Endodermal cell (in vitro differentiated cells): ENCODE data around the gene ZNF423. TPM values are rescaled to one million over a fixed set of nuclear protein-coding genes. Genes with fewer than 3 reads are reported as not detected.

Source experiments
- DNase-seq: peaks from one replicate; pipeline ENCODE4 v3.0.0-alpha.2; 2017
- H3K27ac ChIP-seq: 2 replicates; pipeline ENCODE4 v1.5.1; 2013; ENCODE audit warnings: mild to moderate bottlenecking, low read depth, low read length, moderate library complexity
- H3K27me3 ChIP-seq: 2 replicates; pipeline ENCODE4 v1.6.1; 2013; ENCODE audit warnings: mild to moderate bottlenecking, low read length, moderate library complexity; ENCODE audit not compliant: insufficient read depth, control insufficient read depth, poor library complexity, severe bottlenecking
- H3K36me3 ChIP-seq: 2 replicates; pipeline ENCODE4 v1.7.0; 2013; ENCODE audit warnings: mild to moderate bottlenecking, low read length, moderate library complexity; ENCODE audit not compliant: control insufficient read depth, insufficient read depth
- H3K4me1 ChIP-seq: one replicate; pipeline ENCODE4 v1.7.0; 2013; ENCODE audit warnings: low read length; ENCODE audit not compliant: control insufficient read depth, insufficient read depth
- H3K4me3 ChIP-seq: 2 replicates; pipeline ENCODE4 v1.5.1; 2013; ENCODE audit warnings: mild to moderate bottlenecking, low read length, moderate library complexity
- H3K9ac ChIP-seq: 2 replicates; pipeline ENCODE4 v1.6.1; 2013; ENCODE audit warnings: mild to moderate bottlenecking, low read length, moderate library complexity; ENCODE audit not compliant: poor library complexity, severe bottlenecking; ENCODE audit errors: extremely low read depth
- H3K9me3 ChIP-seq: 2 replicates; pipeline ENCODE4 v1.6.1; 2013; ENCODE audit warnings: mild to moderate bottlenecking, low read length, moderate library complexity; ENCODE audit not compliant: control insufficient read depth
- H3K27ac Mint-ChIP-seq: 2 replicates; pipeline ENCODE4 v1.8.0; 2020; ENCODE audit warnings: mixed read lengths
- H3K27me3 Mint-ChIP-seq: 2 replicates; pipeline ENCODE4 v1.8.0; 2021; ENCODE audit warnings: mild to moderate bottlenecking, mixed read lengths; ENCODE audit not compliant: insufficient read depth
- H3K36me3 Mint-ChIP-seq: 2 replicates; pipeline ENCODE4 v1.8.0; 2020; ENCODE audit warnings: low read depth, mixed read lengths
- H3K4me1 Mint-ChIP-seq: 2 replicates; pipeline ENCODE4 v1.8.0; 2020; ENCODE audit warnings: mixed read lengths
- H3K4me3 Mint-ChIP-seq: 2 replicates; pipeline ENCODE4 v1.8.0; 2020; ENCODE audit warnings: mild to moderate bottlenecking, moderate library complexity, mixed read lengths
- H3K9me3 Mint-ChIP-seq: 2 replicates; pipeline ENCODE4 v1.8.0; 2020; ENCODE audit warnings: mild to moderate bottlenecking, mixed read lengths
- WGBS, 2 experiments: methylation state at CpG; one replicate each; pipeline versions ENCODE4 v1.1.5 to v1.1.7; 2013; ENCODE audit warnings: missing lambda C conversion rate in 2 of 2, mixed read lengths in 1 of 2; ENCODE audit not compliant: insufficient coverage in 1 of 2, insufficient read length in 1 of 2; 5-methylcytosine and 5-hydroxymethylcytosine counted together
- total RNA-seq, 2 donors: library from RNA; stranded (reverse); fragmentation: NEBNext Ultra II Directional in 1 of 2; extraction: Animal tissue kit (Norgen Biotek cat#: 25700) in 1 of 2; gene quantifications; 2 replicates in 1 of 2; 3 replicates in 1 of 2; pipeline ENCODE4 v1.2.1, GENCODE V29; 2021
- TF ChIP-seq, protein P1 (sequence below): fragments of 200-600 bp; sonication (generic); conservative IDR thresholded peaks from 2 replicates; pipeline ENCODE4 v1.5.0; 2021; ENCODE audit warnings: antibody characterized with exemption, mild to moderate bottlenecking

ZNF423 gene
- total RNA-seq, 2 donors from 2014 or later: 30.3 to 41.9 TPM

DNA sequence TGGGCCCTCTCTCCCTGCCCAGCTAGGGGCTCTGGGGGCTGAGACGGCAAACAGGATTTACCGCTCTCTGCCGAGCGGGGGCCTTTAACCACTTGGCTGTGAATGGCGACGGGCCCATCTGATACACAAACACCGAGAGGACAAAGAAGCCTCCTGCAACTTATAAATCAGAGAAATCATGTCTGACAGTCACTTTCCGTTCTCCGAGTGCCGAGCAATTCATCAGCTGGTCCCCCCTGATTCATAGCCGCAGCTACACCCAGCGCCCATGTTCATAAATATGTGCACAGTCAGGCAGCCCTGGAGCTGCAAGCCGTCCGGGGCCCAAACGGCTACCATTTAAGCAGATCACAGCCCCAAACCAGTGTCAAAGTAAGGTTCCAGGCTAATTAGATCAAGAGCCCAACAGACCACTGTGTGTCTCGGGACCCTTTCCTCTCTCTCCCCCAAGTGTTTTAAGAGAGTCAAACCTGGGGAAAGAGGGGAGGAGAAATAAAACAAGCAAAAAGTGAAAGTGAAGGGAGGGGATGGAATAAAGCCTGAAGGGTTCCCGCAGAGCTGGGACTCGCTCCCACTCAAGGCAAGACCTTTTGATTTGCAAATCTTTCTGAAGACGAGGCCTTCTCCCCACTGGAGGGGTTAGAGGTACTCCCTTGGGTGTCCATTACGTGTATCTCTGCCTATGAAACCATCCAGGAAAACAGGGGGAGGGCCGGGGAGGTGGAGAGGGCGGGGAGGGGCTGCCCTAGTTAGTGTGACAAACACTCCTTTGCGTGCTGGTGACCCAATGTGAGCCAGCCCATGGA is 327.6 kb downstream of the ZNF423 start:
- H3K36me3 ChIP-seq: no peaks in the 10 kb centered on the region
- peaks cover 26% of the 10 kb centered on the region for H3K4me1 Mint-ChIP-seq
- peaks cover 7% of the 10 kb centered on the region for H3K4me1 ChIP-seq
- H3K27me3 ChIP-seq: no peaks in the 10 kb centered on the region
- H3K27me3 Mint-ChIP-seq: no peaks in the 10 kb centered on the region
- no peak overlapping the region for H3K9ac ChIP-seq
- WGBS, 2 experiments: 78 to 84% methylated on average over 12 to 23 of the region's 23 CpGs
- H3K4me3 Mint-ChIP-seq: no peak overlapping the region
- no peaks in the 10 kb centered on the region for H3K9me3 Mint-ChIP-seq
- no peak overlapping the region for H3K27ac Mint-ChIP-seq
- no peaks in the 10 kb centered on the region for H3K9me3 ChIP-seq
- TF ChIP-seq, protein P1, sequence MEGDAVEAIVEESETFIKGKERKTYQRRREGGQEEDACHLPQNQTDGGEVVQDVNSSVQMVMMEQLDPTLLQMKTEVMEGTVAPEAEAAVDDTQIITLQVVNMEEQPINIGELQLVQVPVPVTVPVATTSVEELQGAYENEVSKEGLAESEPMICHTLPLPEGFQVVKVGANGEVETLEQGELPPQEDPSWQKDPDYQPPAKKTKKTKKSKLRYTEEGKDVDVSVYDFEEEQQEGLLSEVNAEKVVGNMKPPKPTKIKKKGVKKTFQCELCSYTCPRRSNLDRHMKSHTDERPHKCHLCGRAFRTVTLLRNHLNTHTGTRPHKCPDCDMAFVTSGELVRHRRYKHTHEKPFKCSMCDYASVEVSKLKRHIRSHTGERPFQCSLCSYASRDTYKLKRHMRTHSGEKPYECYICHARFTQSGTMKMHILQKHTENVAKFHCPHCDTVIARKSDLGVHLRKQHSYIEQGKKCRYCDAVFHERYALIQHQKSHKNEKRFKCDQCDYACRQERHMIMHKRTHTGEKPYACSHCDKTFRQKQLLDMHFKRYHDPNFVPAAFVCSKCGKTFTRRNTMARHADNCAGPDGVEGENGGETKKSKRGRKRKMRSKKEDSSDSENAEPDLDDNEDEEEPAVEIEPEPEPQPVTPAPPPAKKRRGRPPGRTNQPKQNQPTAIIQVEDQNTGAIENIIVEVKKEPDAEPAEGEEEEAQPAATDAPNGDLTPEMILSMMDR: no peak
- H3K4me3 ChIP-seq: no peak overlapping the region
- H3K27ac ChIP-seq: peak overlapping the region; percentile 81
- H3K36me3 Mint-ChIP-seq: no peaks in the 10 kb centered on the region
- DNase-seq: no peak

DNA sequence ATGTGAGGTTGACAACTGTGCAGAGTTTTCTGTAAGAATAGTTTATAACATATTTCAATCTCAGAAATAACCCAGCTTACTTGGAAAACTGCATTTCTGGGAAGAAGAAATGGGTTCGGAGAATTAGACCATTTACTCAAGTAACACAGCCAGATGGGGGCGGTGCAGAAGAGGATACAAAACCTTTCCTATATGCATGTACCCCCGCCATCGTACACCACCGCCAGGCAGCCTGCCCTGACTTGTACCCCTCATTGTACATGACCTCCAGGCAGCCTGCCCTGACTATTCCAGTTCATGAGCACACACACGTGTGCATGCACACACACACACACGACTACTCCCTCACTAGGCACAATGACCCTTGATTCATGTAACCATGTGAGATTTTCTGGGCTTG is 328.3 kb downstream of the ZNF423 start:
- no peak overlapping the region for H3K4me3 ChIP-seq
- H3K4me1 Mint-ChIP-seq: peaks cover 26% of the 10 kb centered on the region
- H3K27me3 ChIP-seq: no peaks in the 10 kb centered on the region
- WGBS, 2 experiments: 92 to 94% methylated on average over 5 to 7 of the region's 7 CpGs
- peaks cover 2% of the 10 kb centered on the region for H3K36me3 Mint-ChIP-seq
- H3K4me1 ChIP-seq: peaks cover 7% of the 10 kb centered on the region
- H3K9ac ChIP-seq: no peak overlapping the region
- H3K27ac ChIP-seq: peak overlapping the region; percentile 81
- H3K36me3 ChIP-seq: peaks cover 4% of the 10 kb centered on the region
- H3K4me3 Mint-ChIP-seq: no peak overlapping the region
- no peaks in the 10 kb centered on the region for H3K27me3 Mint-ChIP-seq
- DNase-seq: no peak
- no peaks in the 10 kb centered on the region for H3K9me3 ChIP-seq
- TF ChIP-seq, protein P1: peak; percentile 22
- H3K9me3 Mint-ChIP-seq: no peaks in the 10 kb centered on the region
- H3K27ac Mint-ChIP-seq: no peak overlapping the region

DNA sequence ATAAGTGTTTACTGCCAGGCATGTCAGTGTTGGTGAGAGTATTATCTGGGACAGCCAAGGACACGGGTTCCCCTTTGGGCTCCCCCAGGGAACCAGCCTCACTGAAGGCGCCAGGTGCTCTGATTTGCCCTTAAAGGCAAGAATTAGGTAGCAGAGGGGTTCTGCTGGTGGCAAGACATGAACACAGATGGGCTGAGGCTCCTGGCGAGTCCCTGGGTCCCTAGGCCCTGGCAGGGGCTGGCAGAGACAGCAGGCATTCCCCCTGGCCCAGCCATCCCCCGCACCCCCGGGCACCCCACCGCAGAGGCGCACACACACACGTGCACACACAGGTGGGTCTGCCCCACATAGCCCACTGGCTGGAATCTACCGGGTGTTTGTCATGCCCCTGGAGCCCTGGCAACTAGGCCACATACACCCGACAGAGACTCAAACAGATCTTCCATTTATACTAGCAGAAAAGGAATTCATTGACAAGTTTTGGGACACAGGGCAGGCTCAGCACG is 329.0 kb downstream of the ZNF423 start:
- H3K4me1 ChIP-seq: peaks cover 7% of the 10 kb centered on the region
- Mint-ChIP-seq H3K9me3 (no peaks in the 10 kb centered on the region), H3K4me1 (peaks cover 29% of the 10 kb centered on the region), H3K36me3 (peaks cover 9% of the 10 kb centered on the region), H3K27me3 (no peaks in the 10 kb centered on the region), H3K4me3 (no peak overlapping the region), H3K27ac (peak overlapping the region; percentile 44)
- H3K27me3 ChIP-seq: no peaks in the 10 kb centered on the region
- no peak for DNase-seq
- H3K9me3 ChIP-seq: no peaks in the 10 kb centered on the region
- 94 to 100% methylated on average over 2 to 11 of the region's 11 CpGs for WGBS, 2 experiments
- peaks cover 7% of the 10 kb centered on the region for H3K36me3 ChIP-seq
- H3K4me3 ChIP-seq: no peak overlapping the region
- no peak overlapping the region for H3K27ac ChIP-seq
- TF ChIP-seq, protein P1: no peak
- no peak overlapping the region for H3K9ac ChIP-seq
